CD4-positive, alpha-beta memory T cell (primary cell): ENCODE data around the gene MAP7. TPM values are rescaled to one million over a fixed set of nuclear protein-coding genes. Genes with fewer than 3 reads are reported as not detected.

Source experiments
- CTCF ChIA-PET: fragments of 350-600 bp; sonication (Branson Sonifier 250); formaldehyde crosslinking; loops from one replicate; lab custom pipeline; 2021; ENCODE audit warnings: inconsistent platforms; ENCODE audit not compliant: partially characterized antibody; lab: Charles Lee
- POLR2A ChIA-PET: fragments of 350-600 bp; sonication (Branson Sonifier 250); formaldehyde crosslinking; loops from one replicate; lab custom pipeline; 2021; ENCODE audit not compliant: partially characterized antibody; lab: Charles Lee
- DNase-seq, 5 donors: peaks; one replicate each; pipeline versions ENCODE4 v3.0.0 to v3.0.0-alpha.2; 2020 to 2022; ENCODE audit warnings: mixed read lengths in 1 of 5
- H3K27ac ChIP-seq: one replicate; pipeline ENCODE4 v1.7.0; 2013; ENCODE audit warnings: low read depth, low read length
- H3K27me3 ChIP-seq: 2 replicates; pipeline ENCODE4 v1.7.0; 2013; ENCODE audit warnings: mild to moderate bottlenecking, low read length, moderate library complexity; ENCODE audit not compliant: insufficient read depth
- H3K36me3 ChIP-seq: 2 replicates; pipeline ENCODE4 v1.7.0; 2013; ENCODE audit warnings: mild to moderate bottlenecking, low read length, moderate library complexity; ENCODE audit not compliant: insufficient read depth
- H3K4me1 ChIP-seq: 2 replicates; pipeline ENCODE4 v1.7.0; 2013; ENCODE audit warnings: mild to moderate bottlenecking, low read length, moderate library complexity; ENCODE audit not compliant: insufficient read depth
- H3K4me3 ChIP-seq, 2 donors: one replicate each; pipeline ENCODE4 v1.7.0; 2013; ENCODE audit warnings: low read length in 2 of 2, mild to moderate bottlenecking in 1 of 2
- H3K9me3 ChIP-seq, 2 donors: one replicate each; pipeline ENCODE4 v1.7.0; 2013; ENCODE audit warnings: low read length in 2 of 2, control low read depth in 1 of 2; ENCODE audit not compliant: control insufficient read depth in 1 of 2
- H3K27ac Mint-ChIP-seq, 7 donors: one replicate each; pipeline ENCODE4 v1.8.0; 2020 to 2021; ENCODE audit warnings: mixed read lengths in 7 of 7, mild to moderate bottlenecking in 6 of 7, inconsistent platforms in 3 of 7, moderate library complexity in 3 of 7
- H3K27me3 Mint-ChIP-seq, 2 donors: one replicate each; pipeline ENCODE4 v1.8.0; 2020 to 2021; ENCODE audit warnings: mixed read lengths in 2 of 2
- H3K36me3 Mint-ChIP-seq, 2 donors: one replicate each; pipeline ENCODE4 v1.8.0; 2020 to 2021; ENCODE audit warnings: mixed read lengths in 2 of 2, inconsistent platforms in 1 of 2, mild to moderate bottlenecking in 1 of 2
- H3K4me1 Mint-ChIP-seq, 4 donors: one replicate each; pipeline ENCODE4 v1.8.0; 2020 to 2021; ENCODE audit warnings: mixed read lengths in 4 of 4, mild to moderate bottlenecking in 1 of 4
- H3K4me3 Mint-ChIP-seq, 8 donors: one replicate each; pipeline ENCODE4 v1.8.0; 2020 to 2021; ENCODE audit warnings: mixed read lengths in 8 of 8, mild to moderate bottlenecking in 7 of 8, moderate library complexity in 6 of 8, inconsistent platforms in 3 of 8
- H3K9me3 Mint-ChIP-seq, 8 donors: one replicate each; pipeline ENCODE4 v1.8.0; 2020 to 2021; ENCODE audit warnings: mixed read lengths in 8 of 8, mild to moderate bottlenecking in 5 of 8, inconsistent platforms in 3 of 8, moderate library complexity in 1 of 8
- intact Hi-C: fragments of 100-400 bp; cut with micrococcal nuclease; formaldehyde crosslinking; loops from one replicate; pipeline ENCODE4 v1.15.1; 2023
- polyA plus RNA-seq, 2 donors: library from polyadenylated mRNA; unstranded; fragments of 300-500 nt; fragmentation: Illumina TruSeq; gene quantifications; one replicate each; pipeline ENCODE4 v1.2.3, GENCODE V29; 2021
- total RNA-seq, 2 experiments: library from RNA; stranded (reverse); gene quantifications; one replicate each; pipeline ENCODE4 v1.2.3, GENCODE V29; 2021

MAP7 gene
- total and polyA plus RNA-seq, 4 experiments from 2014 or later = 0.55 to 1.5 (median 0.65) TPM

DNA sequence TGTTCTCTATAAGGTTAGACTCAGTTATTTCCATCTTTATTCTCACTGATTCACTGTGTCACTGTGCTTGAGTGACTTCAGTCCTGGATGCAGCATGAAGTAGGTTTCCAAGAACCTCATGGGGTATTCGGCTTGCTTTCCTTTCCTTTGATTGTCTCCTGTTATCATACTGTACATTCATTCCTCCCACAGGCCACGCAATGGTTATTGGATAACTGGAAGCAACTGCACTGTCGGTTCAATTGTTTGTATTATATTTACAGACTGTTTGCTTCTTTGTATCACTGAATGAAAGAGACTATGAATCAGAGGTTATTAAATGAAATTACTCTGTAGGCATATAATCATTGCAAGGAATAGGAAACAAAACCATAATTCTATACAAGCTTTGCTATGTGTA, 129.4 kb downstream of the MAP7 start:
- Mint-ChIP-seq H3K4me1 (no peaks in the 10 kb centered on the region), H3K9me3 (no peaks in the 10 kb centered on the region), H3K27ac (no peak overlapping the region), H3K27me3 (peaks cover under 1 to 2% of the 10 kb centered on the region in 2 donors), H3K4me3 (no peak overlapping the region), H3K36me3 (no peaks in the 10 kb centered on the region)
- no peaks in the 10 kb centered on the region for H3K36me3 ChIP-seq
- POLR2A ChIA-PET = no interaction called here
- H3K4me3 ChIP-seq = no peak overlapping the region
- no peaks in the 10 kb centered on the region for H3K9me3 ChIP-seq
- H3K4me1 ChIP-seq = no peaks in the 10 kb centered on the region
- H3K27ac ChIP-seq = no peak overlapping the region
- intact Hi-C loops = no loop called here
- CTCF ChIA-PET = no interaction called here
- no peaks in the 10 kb centered on the region for H3K27me3 ChIP-seq
- no peak for DNase-seq

DNA sequence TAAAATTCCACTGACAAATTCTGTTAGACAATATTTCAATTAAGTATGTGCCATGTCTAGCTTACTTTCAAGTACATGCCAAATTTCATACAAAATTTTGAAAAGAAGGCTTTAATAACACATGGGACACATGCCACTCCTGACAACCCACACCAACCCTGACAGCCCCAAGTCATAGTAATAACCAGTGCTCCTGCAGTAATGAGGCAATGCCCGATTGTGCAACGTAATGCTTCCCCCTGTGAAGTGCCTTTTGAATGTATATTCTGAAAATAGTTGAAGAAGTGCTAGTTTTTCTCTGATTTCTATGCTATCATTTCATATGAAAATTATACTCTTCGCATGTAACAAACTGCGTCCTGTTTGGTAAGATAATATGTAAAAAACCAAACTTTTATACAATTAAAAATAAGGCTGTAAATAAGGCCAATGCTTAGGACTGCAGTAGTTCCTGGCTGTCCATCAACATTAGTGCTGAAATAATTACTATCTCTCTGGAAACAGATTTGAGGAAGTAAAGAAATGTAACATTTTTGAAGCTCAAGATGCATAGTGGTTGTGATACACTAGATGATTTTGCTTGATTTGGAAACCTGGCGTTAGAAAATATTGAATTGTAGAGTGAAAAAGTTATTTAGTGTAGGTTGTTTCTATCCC, 134.7 kb downstream of the MAP7 start:
- H3K36me3 Mint-ChIP-seq = no peaks in the 10 kb centered on the region

DNA sequence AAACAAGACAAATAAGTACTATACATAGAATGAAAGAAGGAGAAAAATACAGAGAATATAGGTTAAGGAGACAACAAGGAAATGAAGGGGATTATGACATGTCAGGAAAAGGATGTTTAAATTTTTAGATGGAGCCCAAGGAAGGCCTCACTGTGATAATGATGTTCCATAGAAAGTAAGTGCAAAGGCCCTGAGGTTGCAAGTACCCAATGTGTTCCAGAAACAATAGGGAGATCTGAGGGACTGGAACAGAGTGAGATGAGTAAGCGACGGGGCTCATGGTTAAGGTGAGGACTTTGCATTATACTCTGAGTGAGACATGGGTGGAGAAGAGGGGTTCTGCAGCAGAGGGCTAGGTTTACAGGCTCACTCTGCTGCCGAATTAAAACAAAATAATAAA, 137.8 kb downstream of the MAP7 start:
- Histone ChIP-seq H3K27ac (no peak overlapping the region), H3K27me3 (no peaks in the 10 kb centered on the region), H3K4me3 (no peak overlapping the region), H3K9me3 (no peaks in the 10 kb centered on the region), H3K4me1 (no peaks in the 10 kb centered on the region), H3K36me3 (no peaks in the 10 kb centered on the region)
- Mint-ChIP-seq H3K36me3 (no peaks in the 10 kb centered on the region), H3K27ac (no peak overlapping the region), H3K4me1 (no peaks in the 10 kb centered on the region), H3K9me3 (no peaks in the 10 kb centered on the region), H3K4me3 (no peak overlapping the region), H3K27me3 (peaks cover 0 to 5% of the 10 kb centered on the region in 2 donors)
- ChIA-PET CTCF (no interaction called here), POLR2A (no interaction called here)
- no peak for DNase-seq
- intact Hi-C loops = no loop called here

More for the DNA sequence above, 134.7 kb downstream of the MAP7 start:
- Mint-ChIP-seq H3K4me3 (no peak overlapping the region), H3K9me3 (no peaks in the 10 kb centered on the region), H3K27ac (no peak overlapping the region), H3K4me1 (no peaks in the 10 kb centered on the region), H3K27me3 (peaks cover 0 to 3% of the 10 kb centered on the region in 2 donors)
- ChIA-PET POLR2A (no interaction called here), CTCF (no interaction called here)
- no peak for DNase-seq
- Histone ChIP-seq H3K27ac (no peak overlapping the region), H3K4me1 (no peaks in the 10 kb centered on the region), H3K36me3 (no peaks in the 10 kb centered on the region), H3K4me3 (no peak overlapping the region), H3K27me3 (no peaks in the 10 kb centered on the region), H3K9me3 (no peaks in the 10 kb centered on the region)
- intact Hi-C loops = no loop called here

DNA sequence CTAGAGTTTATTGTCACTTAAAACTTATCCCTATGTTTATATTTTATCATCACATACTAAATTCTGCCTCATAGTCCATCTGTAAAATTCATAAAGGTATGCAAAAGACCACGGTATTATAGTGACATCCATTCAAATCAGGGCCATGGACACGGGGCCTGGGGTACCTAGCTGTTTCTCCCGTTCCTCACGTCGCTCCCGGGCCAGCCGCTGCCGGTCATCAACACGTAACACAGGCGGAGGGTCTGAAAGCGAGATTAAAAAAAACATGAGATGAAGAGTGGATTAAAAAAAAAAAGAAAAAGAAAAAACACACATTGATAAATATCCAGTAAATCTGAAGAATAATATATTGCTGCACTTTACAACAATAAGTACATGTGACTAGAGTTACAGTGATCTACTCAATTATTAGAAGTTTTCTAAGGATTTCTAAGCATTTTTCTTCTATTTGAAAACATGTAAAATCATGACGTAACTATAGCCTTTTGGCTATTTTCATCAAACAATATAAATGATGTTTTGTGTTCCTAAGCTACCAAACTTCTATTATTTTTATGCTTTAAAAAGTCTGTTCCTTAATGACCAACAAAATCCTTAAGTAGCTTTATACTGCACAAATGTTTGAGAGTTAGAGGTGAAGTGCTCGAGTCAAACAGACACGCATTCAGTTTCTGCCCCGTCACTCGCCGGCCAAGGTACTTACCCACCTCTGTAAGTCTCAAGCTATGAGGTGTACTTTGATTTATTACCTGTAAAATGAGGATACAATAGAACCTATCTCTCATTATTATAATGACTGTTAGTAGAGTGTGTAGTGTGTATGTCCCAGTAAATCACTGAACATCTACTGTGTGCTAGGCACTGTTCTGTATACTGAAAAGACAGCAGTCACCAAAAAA, 138.5 kb downstream of the MAP7 start:
- intact Hi-C loops = no loop called here
- Mint-ChIP-seq H3K4me1 (no peaks in the 10 kb centered on the region), H3K36me3 (no peaks in the 10 kb centered on the region), H3K4me3 (no peak overlapping the region), H3K27me3 (peaks cover 0 to 5% of the 10 kb centered on the region in 2 donors), H3K27ac (no peak overlapping the region), H3K9me3 (no peaks in the 10 kb centered on the region)
- no peak overlapping the region for H3K27ac ChIP-seq
- no peak overlapping the region for H3K4me3 ChIP-seq
- no peaks in the 10 kb centered on the region for H3K9me3 ChIP-seq
- ChIA-PET CTCF (no interaction called here), POLR2A (no interaction called here)
- no peak for DNase-seq
- no peaks in the 10 kb centered on the region for H3K36me3 ChIP-seq
- H3K4me1 ChIP-seq = no peaks in the 10 kb centered on the region
- no peaks in the 10 kb centered on the region for H3K27me3 ChIP-seq

DNA sequence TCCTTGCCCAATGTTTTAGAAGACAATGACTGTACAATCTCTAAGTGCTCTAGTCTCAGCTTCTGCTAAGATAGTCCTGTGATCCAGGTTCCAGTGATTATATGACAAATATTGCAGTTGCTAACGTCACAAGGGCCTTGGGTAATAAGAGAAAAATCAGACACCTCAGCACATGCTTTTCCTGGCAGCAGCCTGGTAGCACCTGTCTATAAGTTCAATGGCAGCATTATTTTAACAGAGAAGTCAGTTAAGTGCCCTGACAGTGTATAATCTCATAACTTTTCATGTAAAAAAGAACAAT, 139.2 kb downstream of the MAP7 start:
- Mint-ChIP-seq H3K27ac (no peak overlapping the region), H3K9me3 (no peaks in the 10 kb centered on the region), H3K4me3 (no peak overlapping the region), H3K36me3 (no peaks in the 10 kb centered on the region), H3K4me1 (no peaks in the 10 kb centered on the region), H3K27me3 (peaks cover 0 to 5% of the 10 kb centered on the region in 2 donors)
- Histone ChIP-seq H3K4me1 (no peaks in the 10 kb centered on the region), H3K27me3 (no peaks in the 10 kb centered on the region), H3K27ac (no peak overlapping the region), H3K4me3 (no peak overlapping the region), H3K9me3 (no peaks in the 10 kb centered on the region), H3K36me3 (no peaks in the 10 kb centered on the region)
- POLR2A ChIA-PET = no interaction called here
- intact Hi-C loops = no loop called here
- CTCF ChIA-PET = no interaction called here
- no peak for DNase-seq

DNA sequence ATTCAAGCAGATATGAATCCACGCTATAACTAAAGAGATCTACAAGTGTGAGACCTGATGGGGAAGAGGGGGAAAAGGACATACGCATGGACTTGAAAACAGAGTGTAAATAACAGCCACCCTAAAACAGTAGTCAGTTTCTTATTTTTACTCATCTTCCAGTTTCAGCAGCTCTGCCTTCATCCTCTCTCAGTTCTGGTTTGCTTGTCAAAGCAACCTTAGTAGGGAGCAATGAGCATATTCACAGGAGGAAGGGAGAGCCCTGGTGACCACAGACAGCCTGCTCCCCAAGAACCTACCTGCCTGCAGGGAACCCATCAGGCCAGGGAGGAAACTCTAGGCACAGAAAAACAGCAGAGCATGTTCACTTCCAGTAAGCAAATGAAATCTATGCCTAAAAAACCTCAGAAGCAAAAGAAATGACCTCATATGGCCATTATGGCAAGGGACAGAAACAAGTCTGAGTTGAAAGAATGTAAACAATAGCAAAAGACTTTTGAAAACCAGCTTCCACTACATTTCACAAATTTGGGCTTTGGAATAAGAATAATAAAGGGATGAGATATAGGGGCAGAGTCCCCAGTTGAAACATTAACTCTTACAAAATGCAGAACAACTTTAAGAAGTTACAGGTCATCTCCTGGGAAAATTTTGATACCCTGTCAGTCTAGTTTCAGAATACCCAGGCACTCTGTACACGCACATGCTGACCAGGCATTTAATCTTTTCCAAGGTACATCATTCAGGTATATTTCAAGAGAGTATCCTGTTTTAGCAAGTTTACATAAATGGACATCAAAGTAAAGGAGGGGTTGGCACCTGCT, 139.8 kb downstream of the MAP7 start:
- no peak overlapping the region for H3K27ac Mint-ChIP-seq
- no peak for DNase-seq
- H3K27me3 Mint-ChIP-seq = peaks cover 0 to 5% of the 10 kb centered on the region in 2 donors
- POLR2A ChIA-PET = no interaction called here
- H3K9me3 Mint-ChIP-seq = no peaks in the 10 kb centered on the region
- H3K36me3 Mint-ChIP-seq = no peaks in the 10 kb centered on the region
- no peaks in the 10 kb centered on the region for H3K9me3 ChIP-seq
- no peaks in the 10 kb centered on the region for H3K27me3 ChIP-seq
- no peak overlapping the region for H3K4me3 Mint-ChIP-seq
- no peaks in the 10 kb centered on the region for H3K4me1 ChIP-seq
- no peaks in the 10 kb centered on the region for H3K4me1 Mint-ChIP-seq
- H3K36me3 ChIP-seq = no peaks in the 10 kb centered on the region
- no peak overlapping the region for H3K27ac ChIP-seq
- intact Hi-C loops = no loop called here
- CTCF ChIA-PET = no interaction called here
- no peak overlapping the region for H3K4me3 ChIP-seq

DNA sequence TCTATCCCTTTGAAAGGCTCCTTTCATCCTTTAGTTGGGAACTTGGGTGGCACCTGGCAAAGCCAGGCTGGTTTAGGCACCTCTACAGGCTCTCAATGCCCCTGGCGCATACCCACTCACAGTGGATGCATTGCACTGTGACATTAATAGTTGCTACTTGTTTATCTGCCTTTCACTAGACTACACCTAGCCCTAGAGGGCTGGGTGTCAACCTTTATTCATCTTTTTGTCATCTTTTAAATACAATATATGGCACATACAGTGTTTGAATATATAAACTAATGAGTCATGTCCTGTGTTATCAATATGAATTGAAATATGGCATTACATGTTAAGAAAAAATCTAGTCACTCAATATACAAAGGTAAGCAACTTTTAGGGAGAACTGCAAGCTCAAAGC, 140.6 kb downstream of the MAP7 start:
- Histone ChIP-seq H3K36me3 (no peaks in the 10 kb centered on the region), H3K27ac (no peak overlapping the region), H3K27me3 (no peaks in the 10 kb centered on the region), H3K9me3 (no peaks in the 10 kb centered on the region), H3K4me3 (no peak overlapping the region), H3K4me1 (no peaks in the 10 kb centered on the region)
- Mint-ChIP-seq H3K27ac (no peak overlapping the region), H3K36me3 (no peaks in the 10 kb centered on the region), H3K9me3 (no peaks in the 10 kb centered on the region), H3K4me3 (no peak overlapping the region), H3K27me3 (peaks cover 2 to 5% of the 10 kb centered on the region in 2 donors), H3K4me1 (no peaks in the 10 kb centered on the region)
- intact Hi-C loops = no loop called here
- no peak for DNase-seq
- CTCF ChIA-PET = no interaction called here
- POLR2A ChIA-PET = no interaction called here
